ENCODE data around the gene TAOK3.
"Not testable (repeated sequence)": the region's sequence is repeated elsewhere in the genome, so short reads cannot be mapped to it uniquely, and the experiment has no call there.

The TAOK3 gene

GRCh38 chr12:118354903-118355302 is 17.8 kb downstream of the TAOK3 start:
- no peak for DNase-seq (ENCODE audit: low read depth)
- Histone ChIP-seq H3K4me3 (ENCODE audit: low read length) (no peak overlapping the region), H3K9me3 (ENCODE audit: control insufficient read depth, low read length) (no peaks in the 10 kb centered on the region), H3K36me3 (ENCODE audit: control insufficient read depth, insufficient read depth, low read length, severe bottlenecking) (no peaks in the 10 kb centered on the region), H3K4me1 (ENCODE audit: control insufficient read depth, insufficient read depth, low read length) (peaks cover 40% of the 10 kb centered on the region), H3K9ac (ENCODE audit: low read length) (no peak overlapping the region), H3K27me3 (replicated peaks; ENCODE audit: control insufficient read depth, insufficient read depth, low read length) (no peaks in the 10 kb centered on the region)

GRCh38 chr12:118354503-118354902 is 18.2 kb downstream of the TAOK3 start:
- H3K9me3 ChIP-seq (ENCODE audit: control insufficient read depth, low read length); H3K9ac ChIP-seq (ENCODE audit: low read length); H3K27me3 ChIP-seq (replicated peaks; ENCODE audit: control insufficient read depth, insufficient read depth, low read length); H3K4me3 ChIP-seq (ENCODE audit: low read length); H3K36me3 ChIP-seq (ENCODE audit: control insufficient read depth, insufficient read depth, low read length, severe bottlenecking); DNase-seq (ENCODE audit: low read depth): not testable (repeated sequence)
- H3K4me1 ChIP-seq (ENCODE audit: control insufficient read depth, insufficient read depth, low read length): peaks cover 40% of the 10 kb centered on the region

GRCh38 chr12:118353721-118354120 is 19.0 kb downstream of the TAOK3 start:
- no peak overlapping the region for H3K4me3 ChIP-seq (ENCODE audit: low read length)
- DNase-seq (ENCODE audit: low read depth): no peak
- H3K27me3 ChIP-seq (replicated peaks; ENCODE audit: control insufficient read depth, insufficient read depth, low read length): no peaks in the 10 kb centered on the region

DNA sequence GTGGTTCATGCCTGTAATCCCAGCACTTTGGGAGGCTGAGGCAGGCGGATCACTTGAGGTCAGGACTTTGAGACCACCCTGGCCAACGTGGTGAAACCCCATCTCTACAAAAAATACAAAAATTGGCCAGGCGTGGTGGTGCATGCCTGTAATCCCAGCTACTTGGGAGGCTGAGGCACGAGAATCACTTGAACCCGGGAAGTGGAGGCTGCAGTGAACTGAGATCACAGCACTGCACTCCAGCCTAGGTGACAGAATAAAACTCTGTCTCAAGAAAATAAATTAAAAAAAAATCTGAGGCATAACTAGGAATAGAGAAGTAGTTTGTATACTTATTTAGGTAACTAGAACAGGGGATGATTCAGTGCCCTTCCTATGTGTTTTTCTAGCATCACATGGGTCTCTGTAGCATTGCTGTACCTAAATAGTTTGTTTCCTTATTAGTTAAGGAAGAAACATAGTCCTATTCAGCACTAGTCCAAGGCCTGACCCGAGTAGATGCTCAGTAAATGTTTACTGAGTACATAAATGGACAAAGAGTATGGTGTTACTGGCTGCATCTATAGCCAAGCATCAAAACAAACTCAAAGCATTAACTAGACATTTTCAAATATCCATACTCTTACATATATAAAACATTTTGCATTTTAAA is 21.7 kb downstream of the TAOK3 start:
- no peaks in the 10 kb centered on the region for H3K27me3 ChIP-seq (replicated peaks; ENCODE audit: control insufficient read depth, insufficient read depth, low read length)
- no peak overlapping the region for H3K4me3 ChIP-seq (ENCODE audit: low read length)
- no peak for DNase-seq (ENCODE audit: low read depth)
- peaks cover 12% of the 10 kb centered on the region for H3K4me1 ChIP-seq (ENCODE audit: control insufficient read depth, insufficient read depth, low read length)
- no peaks in the 10 kb centered on the region for H3K36me3 ChIP-seq (ENCODE audit: control insufficient read depth, insufficient read depth, low read length, severe bottlenecking)
- no peaks in the 10 kb centered on the region for H3K9me3 ChIP-seq (ENCODE audit: control insufficient read depth, low read length)
- H3K9ac ChIP-seq (ENCODE audit: low read length): no peak overlapping the region

More at GRCh38 chr12:118353721-118354120, 19.0 kb downstream of the TAOK3 start:
- Histone ChIP-seq H3K9ac (ENCODE audit: low read length) (no peak overlapping the region), H3K9me3 (ENCODE audit: control insufficient read depth, low read length) (no peaks in the 10 kb centered on the region), H3K4me1 (ENCODE audit: control insufficient read depth, insufficient read depth, low read length) (peaks cover 37% of the 10 kb centered on the region), H3K36me3 (ENCODE audit: control insufficient read depth, insufficient read depth, low read length, severe bottlenecking) (no peaks in the 10 kb centered on the region)

- no peaks in the 10 kb centered on the region for H3K36me3 ChIP-seq (ENCODE audit: control insufficient read depth, insufficient read depth, low read length, severe bottlenecking)
- no peaks in the 10 kb centered on the region for H3K9me3 ChIP-seq (ENCODE audit: control insufficient read depth, low read length)
- no peaks in the 10 kb centered on the region for H3K27me3 ChIP-seq (replicated peaks; ENCODE audit: control insufficient read depth, insufficient read depth, low read length)
- H3K4me1 ChIP-seq (ENCODE audit: control insufficient read depth, insufficient read depth, low read length): no peaks in the 10 kb centered on the region
- no peak overlapping the region for H3K4me3 ChIP-seq (ENCODE audit: low read length)
- no peak overlapping the region for H3K9ac ChIP-seq (ENCODE audit: low read length)
- no peak for DNase-seq (ENCODE audit: low read depth)
Observed at GRCh38 chr12:118347916-118348315, 24.8 kb downstream of the TAOK3 start.

DNA sequence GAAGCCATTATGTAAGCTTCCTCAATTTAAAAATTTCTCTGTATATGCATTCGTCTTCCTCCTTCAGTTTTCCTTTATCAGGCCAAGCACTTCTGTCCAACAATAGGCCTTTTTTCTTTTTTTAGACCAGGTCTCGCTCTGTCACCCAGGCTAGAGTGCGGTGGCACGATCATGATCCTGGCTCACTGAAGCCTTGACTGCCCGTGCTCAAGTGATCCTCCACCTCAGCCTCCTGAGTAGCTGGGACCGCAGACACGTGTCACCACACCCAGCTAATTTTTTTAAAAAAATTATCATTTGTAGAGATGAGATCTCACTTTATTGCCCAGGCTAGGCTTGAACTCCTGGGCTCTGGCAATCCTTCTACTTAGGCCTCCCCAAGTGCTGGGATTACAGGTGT is 25.8 kb downstream of the TAOK3 start:
- no peak for DNase-seq (ENCODE audit: low read depth)
- Histone ChIP-seq H3K27me3 (replicated peaks; ENCODE audit: control insufficient read depth, insufficient read depth, low read length) (no peaks in the 10 kb centered on the region), H3K4me1 (ENCODE audit: control insufficient read depth, insufficient read depth, low read length) (no peaks in the 10 kb centered on the region), H3K9me3 (ENCODE audit: control insufficient read depth, low read length) (no peaks in the 10 kb centered on the region), H3K36me3 (ENCODE audit: control insufficient read depth, insufficient read depth, low read length, severe bottlenecking) (no peaks in the 10 kb centered on the region), H3K9ac (ENCODE audit: low read length) (no peak overlapping the region), H3K4me3 (ENCODE audit: low read length) (no peak overlapping the region)

- Histone ChIP-seq H3K9me3 (ENCODE audit: control insufficient read depth, low read length) (no peaks in the 10 kb centered on the region), H3K4me1 (ENCODE audit: control insufficient read depth, insufficient read depth, low read length) (no peaks in the 10 kb centered on the region), H3K27me3 (replicated peaks; ENCODE audit: control insufficient read depth, insufficient read depth, low read length) (no peaks in the 10 kb centered on the region), H3K4me3 (ENCODE audit: low read length) (no peak overlapping the region), H3K9ac (ENCODE audit: low read length) (no peak overlapping the region), H3K36me3 (ENCODE audit: control insufficient read depth, insufficient read depth, low read length, severe bottlenecking) (no peaks in the 10 kb centered on the region)
- DNase-seq (ENCODE audit: low read depth): no peak
Observed at GRCh38 chr12:118345355-118345754, 27.4 kb downstream of the TAOK3 start.

DNA sequence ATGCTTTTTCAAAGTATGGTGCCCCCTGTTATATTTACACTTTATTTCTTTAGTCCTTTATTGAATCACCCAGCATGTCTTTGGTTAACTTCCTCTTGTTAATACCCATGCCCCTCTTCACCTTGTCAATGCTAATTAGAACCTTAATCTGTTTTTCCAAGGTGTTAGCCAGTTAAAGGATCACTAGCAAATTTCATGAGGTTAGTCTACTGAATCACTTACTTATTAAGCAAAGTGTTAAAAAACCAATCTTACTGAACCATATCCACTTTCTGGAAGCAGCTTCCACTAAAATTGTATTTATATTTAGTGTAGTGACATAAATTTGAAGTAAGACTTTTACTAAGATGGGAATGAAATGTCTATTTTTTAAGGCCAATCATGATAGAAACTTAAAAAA is 27.9 kb downstream of the TAOK3 start:
- no peak for DNase-seq (ENCODE audit: low read depth)
- H3K4me3 ChIP-seq (ENCODE audit: low read length): no peak overlapping the region
- no peaks in the 10 kb centered on the region for H3K36me3 ChIP-seq (ENCODE audit: control insufficient read depth, insufficient read depth, low read length, severe bottlenecking)
- no peaks in the 10 kb centered on the region for H3K4me1 ChIP-seq (ENCODE audit: control insufficient read depth, insufficient read depth, low read length)
- H3K9me3 ChIP-seq (ENCODE audit: control insufficient read depth, low read length): no peaks in the 10 kb centered on the region
- H3K27me3 ChIP-seq (replicated peaks; ENCODE audit: control insufficient read depth, insufficient read depth, low read length): no peaks in the 10 kb centered on the region
- H3K9ac ChIP-seq (ENCODE audit: low read length): no peak overlapping the region

- no peak overlapping the region for H3K4me3 ChIP-seq (ENCODE audit: low read length)
- no peak overlapping the region for H3K9ac ChIP-seq (ENCODE audit: low read length)
- H3K4me1 ChIP-seq (ENCODE audit: control insufficient read depth, insufficient read depth, low read length): no peaks in the 10 kb centered on the region
- H3K36me3 ChIP-seq (ENCODE audit: control insufficient read depth, insufficient read depth, low read length, severe bottlenecking): no peaks in the 10 kb centered on the region
- H3K9me3 ChIP-seq (ENCODE audit: control insufficient read depth, low read length): no peaks in the 10 kb centered on the region
- DNase-seq (ENCODE audit: low read depth): no peak
- H3K27me3 ChIP-seq (replicated peaks; ENCODE audit: control insufficient read depth, insufficient read depth, low read length): no peaks in the 10 kb centered on the region
Observed at GRCh38 chr12:118342090-118342489, 30.6 kb downstream of the TAOK3 start.

GRCh38 chr12:118337194-118337838 is 35.4 kb downstream of the TAOK3 start:
- no peak overlapping the region for H3K4me3 ChIP-seq (ENCODE audit: low read length)
- DNase-seq (ENCODE audit: low read depth): peak; percentile 73
- H3K36me3 ChIP-seq (ENCODE audit: control insufficient read depth, insufficient read depth, low read length, severe bottlenecking): no peaks in the 10 kb centered on the region
- H3K9ac ChIP-seq (ENCODE audit: low read length): no peak overlapping the region
- peaks cover 8% of the 10 kb centered on the region for H3K4me1 ChIP-seq (ENCODE audit: control insufficient read depth, insufficient read depth, low read length)
- H3K27me3 ChIP-seq (replicated peaks; ENCODE audit: control insufficient read depth, insufficient read depth, low read length): no peaks in the 10 kb centered on the region
- no peaks in the 10 kb centered on the region for H3K9me3 ChIP-seq (ENCODE audit: control insufficient read depth, low read length)

DNA sequence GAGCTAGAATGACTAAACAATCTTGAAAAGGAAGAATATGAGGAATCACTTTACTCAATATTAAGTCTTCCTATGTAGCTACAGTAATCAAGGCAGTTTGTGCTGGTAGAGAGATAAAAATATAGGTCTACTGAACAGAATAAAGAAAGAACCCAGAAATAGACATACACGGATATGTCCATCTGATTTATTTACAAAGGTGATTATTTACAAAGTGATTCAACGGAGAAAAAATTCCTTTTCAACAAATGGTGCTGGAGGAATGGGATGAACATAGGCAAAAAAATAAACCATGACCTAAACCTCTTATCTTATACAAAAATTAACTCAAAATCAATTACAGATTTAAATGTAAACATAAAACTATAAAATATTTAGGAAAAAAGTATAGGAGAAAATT is 36.6 kb downstream of the TAOK3 start:
- no peaks in the 10 kb centered on the region for H3K27me3 ChIP-seq (replicated peaks; ENCODE audit: control insufficient read depth, insufficient read depth, low read length)
- H3K9ac ChIP-seq (ENCODE audit: low read length): no peak overlapping the region
- peaks cover 8% of the 10 kb centered on the region for H3K4me1 ChIP-seq (ENCODE audit: control insufficient read depth, insufficient read depth, low read length)
- H3K4me3 ChIP-seq (ENCODE audit: low read length): no peak overlapping the region
- no peaks in the 10 kb centered on the region for H3K36me3 ChIP-seq (ENCODE audit: control insufficient read depth, insufficient read depth, low read length, severe bottlenecking)
- DNase-seq (ENCODE audit: low read depth): no peak
- H3K9me3 ChIP-seq (ENCODE audit: control insufficient read depth, low read length): no peaks in the 10 kb centered on the region
